ENCODE results near the gene NTN1.
"Not testable (repeated sequence)": the region's sequence is repeated elsewhere in the genome, so short reads cannot be mapped to it uniquely, and the experiment has no call there.

NTN1 gene

DNA sequence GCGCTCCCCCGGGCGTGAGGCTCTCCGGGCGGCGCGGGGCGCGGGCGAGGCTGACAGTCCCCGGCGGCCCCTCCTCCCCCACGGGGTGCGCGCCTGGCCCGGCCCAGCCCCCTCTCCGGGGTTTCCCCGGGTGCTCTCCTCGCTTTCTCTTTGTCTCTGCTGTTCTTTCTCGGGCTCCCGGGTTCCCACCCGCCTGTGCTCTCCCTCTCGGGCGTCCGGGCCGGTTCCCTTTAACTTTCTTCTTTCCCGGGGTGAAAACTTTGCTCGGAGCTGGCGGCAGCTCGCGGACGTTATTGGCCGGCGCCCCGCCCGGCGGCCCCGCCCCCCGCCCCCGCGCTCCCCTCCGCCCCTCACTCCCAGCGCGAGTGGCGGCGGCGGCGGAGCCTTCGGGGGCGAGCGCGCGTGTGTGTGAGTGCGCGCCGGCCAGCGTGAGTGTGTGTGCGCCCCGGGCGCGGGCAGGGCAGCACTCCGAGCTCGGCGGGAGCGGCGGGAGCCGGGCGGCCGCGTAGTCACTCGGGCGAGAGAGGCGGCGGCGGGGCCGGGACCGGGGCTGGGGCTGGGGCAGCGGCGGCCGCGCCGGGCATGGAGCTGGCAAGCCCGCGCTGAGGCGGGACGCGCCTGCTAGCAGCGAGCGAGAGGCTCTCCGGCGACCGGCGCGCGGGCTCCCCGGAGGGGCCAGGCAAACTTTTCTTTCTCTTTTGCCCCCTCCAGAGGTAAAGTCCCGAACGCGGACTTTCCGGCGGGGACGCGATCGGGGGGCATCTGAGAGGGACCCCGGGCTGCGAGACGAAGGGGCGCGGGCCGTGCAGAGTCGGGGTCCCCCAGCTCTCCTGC is at the start of gene NTN1:
NTN1 (plus strand) TSS at position 353 of the 834 bp plus-strand sequence. CDS start 864 bp downstream, outside the sequence.
- no peak for DNase-seq

DNA sequence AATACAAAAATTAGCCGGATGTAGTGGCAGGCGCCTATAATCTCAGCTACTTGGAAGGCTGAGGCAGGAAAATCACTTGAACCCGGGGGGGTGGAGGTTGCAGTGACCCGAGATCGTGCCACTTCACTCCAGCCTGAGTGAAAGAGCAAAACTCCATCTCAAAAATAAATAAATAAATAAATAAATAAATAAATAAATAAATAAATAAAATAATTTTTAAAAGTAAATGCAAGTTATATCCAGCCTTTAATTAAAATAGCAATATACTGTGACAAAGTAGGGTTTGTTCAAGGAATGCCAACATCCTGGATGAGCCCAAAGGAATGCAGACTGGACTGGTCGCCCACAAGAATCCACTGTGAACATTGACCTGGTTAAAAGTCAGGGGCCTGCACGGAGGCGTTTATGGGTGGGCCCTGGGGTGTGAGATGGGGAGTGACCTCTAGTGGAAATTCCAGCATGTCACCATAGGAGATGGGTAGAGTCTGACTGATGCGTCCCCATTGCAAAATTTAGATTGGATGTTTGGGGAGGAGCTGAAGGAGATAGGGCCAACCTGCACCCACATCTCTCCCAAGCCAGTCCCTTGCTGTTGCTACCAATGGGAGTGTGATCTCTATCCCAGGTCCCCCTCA is 46.1 kb upstream of the NTN1 start:
- no peak for DNase-seq

DNA sequence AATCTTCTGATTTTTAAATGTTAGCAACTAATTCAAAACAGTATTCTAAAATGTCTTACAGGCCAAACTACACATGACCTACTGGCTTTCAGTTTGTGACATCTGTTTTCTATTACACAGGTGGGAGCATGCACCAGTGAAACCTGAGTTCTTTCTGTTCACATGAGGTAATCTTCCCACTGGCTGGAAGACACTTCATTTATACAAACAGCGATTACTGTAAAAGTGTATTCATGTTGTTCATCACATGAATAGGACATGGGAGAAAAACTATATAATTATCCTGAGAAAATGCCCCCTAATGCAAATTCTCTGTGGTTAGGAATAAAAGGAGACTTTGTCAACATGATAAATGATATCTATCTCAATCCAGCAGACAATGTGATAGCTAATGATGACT is 44.7 kb upstream of the NTN1 start:
- no peak for DNase-seq

DNA sequence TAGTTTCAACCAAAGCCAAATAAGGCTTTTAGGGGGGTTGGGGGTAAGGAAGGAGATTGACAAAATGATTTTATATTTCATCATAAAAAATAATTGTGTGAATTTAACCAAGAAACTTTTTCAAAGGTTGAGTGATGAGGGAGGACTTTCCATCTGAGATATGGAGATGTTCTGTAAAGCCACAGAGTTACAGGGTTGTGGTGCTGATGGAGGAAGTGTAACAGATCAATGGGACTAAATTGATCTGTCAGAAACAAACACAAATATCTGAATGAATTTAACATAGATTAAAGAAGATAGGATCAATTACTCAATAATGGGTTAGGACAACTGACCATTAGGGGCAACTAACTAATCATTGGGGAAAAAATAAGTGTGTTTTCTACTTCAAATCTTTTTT is 41.6 kb upstream of the NTN1 start:
- no peak for DNase-seq

DNA sequence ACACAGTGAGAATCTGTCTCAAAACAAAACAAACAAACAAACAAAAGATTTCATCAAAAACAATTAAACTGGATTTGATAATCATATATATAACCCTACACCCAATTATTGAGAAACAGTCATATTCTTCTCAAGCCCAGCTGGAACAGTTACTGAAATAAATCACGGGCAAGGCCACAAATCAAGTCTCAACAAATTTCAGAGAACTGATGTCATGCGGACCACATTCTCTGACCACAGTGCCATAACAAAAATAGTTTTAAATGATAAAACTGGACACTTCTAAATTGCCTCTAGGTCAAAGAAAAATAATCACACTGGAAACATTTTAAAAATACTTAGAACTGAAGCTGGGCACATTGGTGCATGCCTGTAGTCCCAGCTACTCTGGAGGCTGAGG is 39.9 kb upstream of the NTN1 start:
- no peak for DNase-seq

DNA sequence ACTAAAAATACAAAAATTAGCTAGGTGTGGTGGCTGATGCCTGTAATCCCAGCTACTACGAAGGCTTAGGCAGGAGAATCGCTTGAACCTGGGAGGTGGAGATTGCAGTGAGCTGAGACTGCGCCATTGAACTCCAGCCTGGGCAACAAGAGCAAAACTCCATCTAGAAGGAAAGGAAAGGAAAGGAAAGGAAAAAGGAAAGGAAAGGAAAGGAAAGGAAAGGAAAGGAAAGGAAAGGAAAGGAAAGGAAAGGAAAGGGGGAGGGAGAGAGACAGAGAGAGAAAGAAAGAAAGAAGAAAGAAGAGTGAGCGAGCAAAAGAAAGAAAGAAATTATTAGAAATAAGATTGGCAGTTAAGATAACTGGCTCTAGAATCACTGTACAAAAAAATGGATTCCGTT is 37.1 kb upstream of the NTN1 start:
- not testable (repeated sequence) for DNase-seq

DNA sequence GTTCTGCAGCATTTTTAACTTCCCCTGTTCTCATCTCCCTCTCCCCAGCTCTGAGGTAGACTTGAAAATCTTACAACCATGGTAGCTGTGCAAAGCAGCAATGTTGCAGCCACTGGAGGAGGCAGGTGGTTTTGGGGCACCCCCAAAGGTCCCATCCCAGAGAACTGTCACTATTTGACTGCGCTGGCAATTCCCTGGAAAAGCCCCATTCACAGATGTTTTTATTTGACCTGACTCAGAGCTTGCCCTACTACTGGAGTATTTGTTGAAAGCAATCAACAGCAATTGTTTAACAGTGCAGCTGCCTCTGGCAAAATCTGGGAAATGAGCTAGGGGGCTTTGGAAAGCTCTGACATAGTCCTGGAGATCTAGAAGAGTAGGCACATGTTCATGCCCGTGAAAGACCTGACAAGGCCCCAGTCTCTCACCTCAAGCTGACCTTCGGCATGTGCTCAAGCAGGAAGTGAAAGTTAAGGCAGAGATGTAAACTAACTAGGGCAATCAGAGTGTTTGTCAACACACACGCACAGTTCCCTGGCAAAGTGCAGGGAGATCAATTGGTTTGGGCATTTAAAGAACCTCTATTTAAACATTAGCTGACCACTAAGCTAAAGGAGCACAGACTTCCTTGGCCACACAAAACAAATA is 36.1 kb upstream of the NTN1 start:
- DNase-seq = no peak

DNA sequence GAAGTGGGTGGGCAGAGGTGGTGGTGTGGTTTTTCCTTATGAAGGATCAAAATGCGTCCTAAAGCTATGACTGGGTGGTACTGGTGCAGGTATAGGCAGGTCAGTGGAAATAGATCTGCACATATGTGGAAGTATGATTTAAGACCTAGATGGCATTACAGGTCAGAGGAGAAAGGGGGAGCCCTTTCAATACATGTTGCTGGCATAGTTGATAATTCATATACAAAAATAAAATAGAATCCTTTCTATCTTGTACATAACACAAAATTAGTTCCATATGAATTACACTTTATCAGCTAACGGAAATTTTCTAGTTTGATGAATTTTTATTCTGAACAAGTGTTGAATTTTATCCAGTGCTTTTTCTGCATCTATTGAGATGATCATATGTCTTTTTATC is 35.0 kb upstream of the NTN1 start:
- DNase-seq = no peak

DNA sequence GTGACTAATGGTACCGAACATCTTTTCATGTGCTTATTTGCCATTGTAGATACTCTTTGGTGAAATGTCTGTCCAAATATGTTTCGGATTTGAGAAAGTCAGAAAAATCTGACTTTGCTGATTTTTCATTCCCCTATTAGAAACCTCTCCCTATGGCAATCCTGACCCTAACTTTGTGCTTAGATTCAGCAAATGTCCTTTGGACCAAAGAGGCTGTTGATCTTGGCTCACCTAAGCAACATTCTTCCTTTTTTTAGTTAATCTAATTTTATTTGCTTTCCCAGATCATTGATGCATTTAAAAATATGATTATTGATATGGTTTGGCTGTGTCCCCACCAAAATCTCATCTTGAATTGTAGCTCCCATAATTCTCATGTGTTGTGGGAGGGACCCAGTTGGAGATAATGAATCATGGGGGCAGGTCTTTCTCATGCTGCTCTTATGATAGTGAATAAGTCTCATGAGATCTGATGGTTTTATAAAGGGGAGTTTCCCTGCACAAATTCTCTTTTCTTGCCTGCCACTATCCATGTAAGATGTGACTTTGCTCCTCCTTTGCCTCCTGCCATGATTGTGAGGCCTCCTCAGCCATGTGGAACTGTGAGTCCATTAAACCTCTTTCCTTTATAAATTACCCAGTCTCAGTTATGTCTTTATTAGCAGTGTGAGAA is 32.9 kb upstream of the NTN1 start:
- DNase-seq = not testable (repeated sequence)

DNA sequence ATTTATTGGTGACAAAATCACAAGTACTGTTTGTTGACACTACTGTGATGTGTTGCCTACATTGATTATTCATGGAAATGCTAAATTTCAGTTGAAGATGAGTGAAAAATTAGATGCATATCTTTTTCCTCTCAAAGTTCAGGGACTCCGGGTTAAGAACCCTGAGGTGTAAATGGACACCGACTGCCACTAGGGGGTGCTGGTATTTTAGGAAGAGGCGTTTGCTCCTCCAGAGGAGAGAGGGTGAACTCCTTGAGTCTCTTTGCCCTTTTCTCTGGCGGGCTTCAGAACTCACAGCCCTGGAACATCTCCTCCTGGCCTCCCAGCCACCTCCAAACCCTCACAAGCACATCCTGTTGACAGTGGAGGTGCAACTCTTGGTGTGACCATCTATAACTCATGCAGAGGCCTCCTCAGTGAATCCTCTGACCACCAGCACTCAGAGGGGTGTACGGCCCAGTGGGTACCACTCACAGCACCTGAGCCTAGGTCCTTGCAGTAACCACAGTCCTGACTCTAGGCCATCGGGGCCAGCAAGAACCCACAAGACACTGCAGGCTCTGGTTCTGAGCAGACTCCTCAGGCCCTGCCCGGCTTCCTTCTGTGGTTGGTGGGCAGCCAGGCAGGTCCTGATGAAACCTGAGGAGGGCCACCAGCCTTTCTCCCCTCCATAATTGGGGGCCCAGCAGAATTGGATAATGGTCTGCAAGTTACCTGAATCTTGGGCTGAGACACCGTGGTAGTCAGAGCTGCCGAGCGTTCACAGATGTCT is 29.6 kb upstream of the NTN1 start:
- DNase-seq = no peak

DNA sequence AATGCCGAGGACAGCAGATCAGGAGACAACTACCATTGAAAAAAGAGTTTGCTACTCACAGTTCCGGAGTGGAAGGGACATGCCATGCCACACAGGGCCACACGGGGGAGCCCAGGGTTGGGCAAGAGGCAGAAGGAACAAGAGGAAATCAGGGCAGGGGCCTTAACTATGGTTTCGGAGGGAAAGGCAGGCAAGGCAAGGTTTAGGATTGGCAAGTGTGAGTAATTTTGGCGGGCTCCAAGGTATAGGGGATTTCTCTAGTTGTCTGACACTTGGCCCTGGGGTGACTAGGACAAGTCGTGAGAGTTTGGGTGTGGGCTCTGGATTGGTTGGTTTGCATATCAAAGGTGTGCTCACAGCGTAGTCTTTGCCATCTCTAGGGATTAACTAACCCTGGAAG is 27.0 kb upstream of the NTN1 start:
- no peak for DNase-seq

DNA sequence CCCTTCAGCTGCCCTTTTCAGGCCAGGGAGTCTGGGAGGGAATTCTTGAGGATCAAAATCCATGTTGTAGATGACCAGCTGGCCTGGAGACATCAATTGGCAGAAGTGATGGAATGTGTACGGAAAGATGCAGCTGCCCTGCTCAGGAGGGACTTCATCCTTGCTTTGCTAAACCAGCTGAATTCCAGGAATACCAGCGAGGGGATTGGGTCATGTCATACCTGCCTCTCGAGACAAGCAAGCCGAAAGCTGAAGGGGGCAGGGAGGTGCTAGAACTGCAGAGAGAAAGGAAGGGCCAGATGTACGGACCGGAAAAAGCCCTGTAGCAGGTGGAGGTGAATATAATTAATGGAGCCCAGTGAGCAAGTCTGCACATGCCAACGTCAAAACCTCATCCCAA is 25.6 kb upstream of the NTN1 start:
- no peak for DNase-seq

DNA sequence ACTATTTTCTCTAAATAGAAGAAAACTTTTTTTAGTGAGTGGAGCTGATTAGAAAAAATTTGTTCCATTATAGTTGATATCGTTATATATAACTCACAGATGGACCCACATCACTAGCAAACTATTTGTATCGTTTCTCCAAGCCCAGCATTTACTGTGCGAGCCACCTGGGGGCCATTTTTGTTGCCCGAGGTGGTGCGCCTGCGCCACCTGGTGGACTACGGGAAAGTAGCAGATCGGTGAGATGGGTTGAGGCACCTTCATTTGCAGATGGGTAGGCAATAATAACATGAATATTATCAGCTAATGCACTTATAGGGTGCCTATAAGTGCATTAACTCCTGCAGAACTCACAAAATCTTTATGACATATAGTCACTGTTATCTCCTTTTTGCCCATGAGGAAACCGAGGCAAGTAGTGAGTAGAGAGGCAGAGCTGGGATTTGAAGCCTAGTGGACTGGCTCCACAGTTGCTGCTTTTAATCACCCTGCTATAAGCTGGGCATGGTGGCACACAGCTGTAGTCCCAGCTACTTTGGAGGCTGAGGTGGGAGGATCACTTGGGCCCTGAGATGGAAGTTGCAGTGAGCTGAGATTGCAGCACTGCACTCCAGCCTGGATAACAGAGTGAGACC is 23.2 kb upstream of the NTN1 start:
- DNase-seq = no peak

DNA sequence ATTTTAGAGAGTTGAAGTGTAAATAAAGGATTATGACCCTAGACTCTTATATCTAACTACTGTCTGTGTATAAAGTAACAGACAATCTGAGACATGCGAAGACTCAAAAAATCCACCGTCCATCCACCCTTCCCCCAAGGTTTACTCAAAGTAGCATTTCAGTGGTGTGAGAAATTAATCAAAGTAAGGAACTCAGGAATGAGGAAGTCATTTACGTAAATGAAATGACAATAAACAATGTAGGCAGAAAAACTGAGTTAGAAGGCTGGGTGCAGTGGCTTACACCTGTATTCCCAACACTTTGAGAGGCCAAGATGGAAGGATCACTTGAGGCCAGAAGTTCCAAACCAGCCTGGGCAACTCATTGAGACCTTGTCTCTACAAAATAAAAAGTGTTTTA is 19.8 kb upstream of the NTN1 start:
- DNase-seq = no peak

DNA sequence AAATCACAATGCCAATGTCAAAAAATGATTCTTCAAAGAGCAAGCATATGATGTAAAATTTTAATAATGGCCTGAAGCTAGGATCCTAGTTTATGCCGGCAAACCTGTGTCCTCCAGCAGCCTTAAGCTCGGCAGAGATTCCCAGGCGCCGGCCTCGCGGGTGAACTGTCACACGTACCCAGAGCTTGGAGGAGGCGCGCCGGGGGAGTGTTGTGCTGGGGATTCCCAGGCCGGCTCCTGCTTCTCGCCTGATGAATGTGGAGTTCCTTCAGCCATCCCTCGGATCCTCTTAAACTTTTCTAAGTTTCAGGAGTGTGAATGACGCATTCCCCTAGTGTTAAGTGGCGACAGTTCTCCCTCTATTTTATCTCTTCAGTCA is 19.1 kb upstream of the NTN1 start:
- DNase-seq = no peak

DNA sequence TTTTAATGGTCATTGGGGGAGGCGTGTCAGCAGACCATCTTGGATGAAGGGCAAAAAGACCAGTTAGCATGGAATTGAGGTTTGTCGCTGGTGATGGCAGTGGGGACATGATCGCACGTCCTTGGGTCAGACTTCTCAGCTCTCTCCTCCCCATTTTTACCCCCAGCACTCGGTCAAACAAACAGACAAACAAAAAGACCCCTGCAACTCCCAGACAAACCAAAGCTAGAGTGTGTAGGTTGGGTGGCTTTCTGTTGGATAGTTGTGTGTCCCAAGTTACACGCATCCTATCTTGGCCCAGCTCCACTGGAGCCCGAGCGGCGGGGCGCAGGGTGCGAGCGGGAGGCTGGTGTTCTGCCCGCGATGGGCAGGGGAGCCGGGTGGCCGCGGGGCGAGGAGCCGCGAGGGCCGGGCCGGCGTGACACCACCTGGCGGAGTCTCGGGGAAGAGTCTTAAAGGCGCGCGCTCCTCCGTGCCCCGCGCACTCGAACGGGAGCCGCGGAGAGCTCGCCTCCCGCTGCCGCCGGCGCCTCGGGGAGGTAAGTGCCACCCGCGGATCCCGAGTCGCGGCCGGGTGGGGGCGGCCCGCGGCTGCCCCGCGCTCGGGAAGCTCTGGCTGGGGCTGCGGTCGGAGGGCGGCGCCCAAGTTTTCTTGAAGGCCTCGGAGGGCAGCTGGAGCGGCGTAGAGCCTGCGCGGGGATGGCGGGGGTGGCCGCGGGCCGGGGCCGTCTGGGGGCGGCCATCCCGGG is 18.5 kb upstream of the NTN1 start:
- no peak for DNase-seq

DNA sequence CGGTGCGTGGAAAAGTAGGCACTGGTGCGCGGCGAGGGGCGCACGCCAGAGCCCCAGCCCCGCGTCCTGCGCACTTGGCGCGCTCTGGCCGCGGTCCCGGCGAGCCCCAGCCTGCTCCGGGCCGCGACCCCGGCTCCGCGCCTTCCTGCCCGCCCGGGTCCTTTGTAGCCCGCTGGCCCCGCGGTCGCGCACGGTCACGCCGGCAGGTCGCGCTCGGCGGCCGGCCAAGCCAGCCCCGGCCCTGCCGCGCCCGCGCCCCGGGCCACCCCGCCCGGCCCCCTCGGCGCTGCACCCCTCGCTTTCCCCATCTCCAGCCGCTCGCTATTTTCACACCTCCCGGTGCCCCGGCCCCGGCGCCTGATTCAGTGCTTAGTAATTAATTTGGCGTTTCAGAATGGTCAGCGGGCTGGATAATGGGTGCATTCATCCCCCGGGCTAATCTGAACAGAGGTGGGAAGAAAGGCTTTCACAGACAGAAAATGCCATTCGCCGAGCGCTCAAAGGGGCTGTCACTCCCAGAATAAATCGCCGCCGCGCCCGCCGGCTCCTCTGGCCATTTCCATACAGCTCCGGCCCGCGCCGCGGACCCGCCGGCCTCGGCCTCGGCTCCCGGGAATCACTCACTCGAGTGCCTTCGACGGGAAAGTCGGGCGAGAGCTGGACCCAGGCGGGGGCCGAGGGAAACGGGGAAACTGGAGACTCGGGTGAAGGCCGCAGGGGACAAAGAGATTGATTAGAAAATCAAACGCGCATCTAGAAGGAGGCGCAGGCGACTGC is 17.8 kb upstream of the NTN1 start:
- no peak for DNase-seq

DNA sequence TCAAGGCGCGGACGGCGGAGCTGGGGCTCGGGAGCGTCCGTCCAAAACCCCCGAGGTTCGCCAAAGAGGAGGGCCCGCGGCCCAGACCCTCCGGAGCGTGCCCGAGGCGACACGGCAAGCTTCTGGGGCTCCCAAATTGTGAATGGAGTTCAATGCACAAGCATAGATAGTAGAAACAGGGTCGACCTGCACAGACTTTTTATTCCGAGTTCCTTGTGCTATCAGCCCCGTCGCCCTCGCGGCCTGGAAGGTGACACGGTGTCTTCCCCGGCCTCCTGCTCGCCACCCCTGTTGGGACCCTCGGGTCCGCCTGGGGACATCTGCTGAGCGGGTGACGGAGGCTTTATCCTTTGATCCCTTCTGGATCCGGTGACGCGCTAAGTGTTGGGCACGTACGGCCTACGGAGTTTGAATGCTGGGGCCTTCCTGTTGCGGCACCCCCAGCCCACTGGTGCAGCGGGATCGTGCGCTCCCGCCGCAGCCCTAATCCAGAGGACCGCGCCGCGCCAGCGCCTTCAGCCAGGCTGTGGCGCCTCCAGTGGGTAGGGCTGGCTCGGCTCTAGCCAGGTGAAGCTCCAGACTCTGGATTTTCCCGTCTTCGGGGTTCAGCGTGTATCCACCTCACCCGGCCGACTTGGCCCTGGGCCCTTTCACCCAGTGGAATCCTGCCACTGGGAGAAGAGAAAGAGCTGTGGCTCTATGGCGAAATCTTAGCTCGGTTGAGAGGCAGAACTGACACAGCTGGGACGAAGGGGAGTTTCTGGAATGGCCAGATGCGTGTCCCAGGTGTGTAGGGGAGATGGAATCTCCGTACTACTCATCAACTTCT is 17.0 kb upstream of the NTN1 start:
- no peak for DNase-seq

DNA sequence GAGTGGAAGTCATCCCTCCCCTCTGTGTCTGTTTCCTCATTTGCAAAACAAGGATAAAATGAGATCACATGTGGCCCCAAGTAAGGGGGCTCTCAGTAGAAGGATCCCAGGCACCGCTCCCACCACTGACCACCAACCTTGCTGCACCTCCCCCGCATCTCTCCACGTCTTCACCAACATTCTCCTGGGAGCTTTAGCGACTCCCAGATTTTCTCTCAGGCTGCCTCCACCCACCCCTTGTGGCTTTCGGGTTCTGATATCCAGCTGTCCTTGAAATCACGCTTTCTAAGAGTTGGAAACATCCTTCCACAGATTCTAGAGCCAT is 16.4 kb upstream of the NTN1 start:
- DNase-seq = no peak
